ENCODE results near the gene DNAJB1. TPM values are rescaled to one million over a fixed set of nuclear protein-coding genes. Genes with fewer than 3 reads are reported as not detected.

The DNAJB1 gene
- total RNA-seq, 4 donors from 2014 or later, result 12.3 to 27.3 (median 16.6) TPM

- no peak for DNase-seq
- ATAC-seq, result no peak
Measured at GRCh38 chr19:14470031-14470876, 47.9 kb downstream of the DNAJB1 start.

GRCh38 chr19:14467816-14468215 is 50.4 kb downstream of the DNAJB1 start:
- Histone ChIP-seq H3K4me3 (no peak overlapping the region), H3K4me1 (peaks cover 5 to 8% of the 10 kb centered on the region in 2 donors), H3K9me3 (no peaks in the 10 kb centered on the region), H3K27me3 (peaks cover 6 to 7% (median 6%) of the 10 kb centered on the region in 3 donors), H3K36me3 (peaks cover 0 to 66% of the 10 kb centered on the region in 2 donors), H3K27ac (no peak overlapping the region)
- DNase-seq, result no peak
- no peak for ATAC-seq
- intact Hi-C loops (cut with DNase I; ENCODE audit: low total_unique reads) (no loop called here), in situ Hi-C loops (cut with MboI; ENCODE audit: low sequenced_read_pairs in 4 of 4) (no loop called here)
- TF ChIP-seq CTCF (IDR thresholded peaks at IDR 0.05 in 4 of 5, conservative IDR thresholded peaks at IDR 0.05 in 1 of 5) (no peak), POLR2A (IDR thresholded peaks at IDR 0.05) (no peak)

More at GRCh38 chr19:14470031-14470876, 47.9 kb downstream of the DNAJB1 start:
- peaks cover 0 to 50% of the 10 kb centered on the region in 2 donors for H3K36me3 ChIP-seq
- no peaks in the 10 kb centered on the region for H3K9me3 ChIP-seq
- intact Hi-C loops (cut with DNase I; ENCODE audit: low total_unique reads), result no loop called here
- in situ Hi-C loops (cut with MboI; ENCODE audit: low sequenced_read_pairs in 4 of 4), result no loop called here
- no peak overlapping the region for H3K27ac ChIP-seq
- no peak overlapping the region for H3K4me3 ChIP-seq
- H3K4me1 ChIP-seq, result peaks cover 5 to 9% of the 10 kb centered on the region in 2 donors
- TF ChIP-seq CTCF (IDR thresholded peaks at IDR 0.05 in 4 of 5, conservative IDR thresholded peaks at IDR 0.05 in 1 of 5), result no peak
- TF ChIP-seq POLR2A (IDR thresholded peaks at IDR 0.05), result no peak
- peaks cover 19 to 24% (median 22%) of the 10 kb centered on the region in 3 donors for H3K27me3 ChIP-seq

- ATAC-seq, result no peak
- in situ Hi-C loops (cut with MboI; ENCODE audit: low sequenced_read_pairs in 4 of 4) (no loop called here), intact Hi-C loops (cut with DNase I; ENCODE audit: low total_unique reads) (no loop called here)
- peaks cover 2% of the 10 kb centered on the region in 3 donors for H3K27me3 ChIP-seq
- H3K36me3 ChIP-seq, result peaks cover 0 to 70% of the 10 kb centered on the region in 2 donors
- no peaks in the 10 kb centered on the region for H3K9me3 ChIP-seq
- TF ChIP-seq CTCF (IDR thresholded peaks at IDR 0.05 in 4 of 5, conservative IDR thresholded peaks at IDR 0.05 in 1 of 5) (no peak), POLR2A (IDR thresholded peaks at IDR 0.05) (no peak)
- no peak overlapping the region for H3K27ac ChIP-seq
- no peak overlapping the region for H3K4me3 ChIP-seq
- DNase-seq, result no peak
- peaks cover 3 to 5% of the 10 kb centered on the region in 2 donors for H3K4me1 ChIP-seq
Measured at GRCh38 chr19:14467391-14467790, 50.8 kb downstream of the DNAJB1 start.

MicroRNA genes within 50 kb of the gene (microRNA counts, 767-probe panel; counts per million panel counts)
- microRNA hsa-miR-639, result 356 to 448 counts per million in 2 donors

Small RNAs within 50 kb of the gene (microRNA-seq; reads per million reads assigned to microRNA genes)
- gene MIR639 (ENCODE audit: borderline replicate concordance in 2 of 2), result 0.85 to 1.2 reads per million in 2 donors

Other genes with a start within 250 kb of the DNAJB1 start
- 10 to 100 TPM; 22.4 to 49.5 (median 32.6) TPM for gene ADGRE5, start 137.0 kb downstream of the DNAJB1 start, total RNA-seq
- 10 to 100 TPM; 23.9 to 59.2 (median 41.3) TPM for gene DDX39A, start 99.1 kb downstream of the DNAJB1 start, total RNA-seq
- gene PKN1, start 85.1 kb downstream of the DNAJB1 start, total RNA-seq, result 100 to 1,000 TPM in 1 of 4 donors, 10 to 100 TPM in 3; 52.1 to 130 (median 81.3) TPM
- under 1 TPM in 1 of 4 donors, not detected in 3; 0.29 TPM for gene PTGER1, start 43.0 kb downstream of the DNAJB1 start, total RNA-seq
- gene GIPC1, start 22.3 kb downstream of the DNAJB1 start, total RNA-seq, result 10 to 100 TPM; 18.4 to 70.3 (median 54.7) TPM
- gene TECR, start 11.2 kb upstream of the DNAJB1 start, total RNA-seq, result 100 to 1,000 TPM in 2 of 4 donors, 10 to 100 TPM in 2; 56.2 to 155 (median 113) TPM
- 100 to 1,000 TPM; 344 to 756 (median 532) TPM for gene NDUFB7, start 53.7 kb upstream of the DNAJB1 start, total RNA-seq
- gene CLEC17A, start 64.7 kb upstream of the DNAJB1 start, total RNA-seq, result not detected
- not detected for gene ADGRE3, start 156.4 kb upstream of the DNAJB1 start, total RNA-seq
- 10 to 100 TPM in 3 of 4 donors, 1 to 10 TPM in 1; 4.6 to 12.7 (median 10.3) TPM for gene ZNF333, start 171.7 kb upstream of the DNAJB1 start, total RNA-seq